Lung (tissue), 16 donors: ENCODE measurements around the gene THEMIS. TPM values are rescaled to one million over a fixed set of nuclear protein-coding genes. Genes with fewer than 3 reads are reported as not detected.

Experiments
- ATAC-seq: fragments of 200-7000 bp; cut with Tn5 transposase; one replicate; pipeline ENCODE4 v1.9.1; 2020; ENCODE audit warnings: moderate number of reproducible peaks; ENCODE audit not compliant: insufficient read depth, low FRiP score
- DNase-seq, 3 donors: peaks; one replicate each; pipeline ENCODE4 v3.0.0-alpha.2; 2013 to 2017
- H3K27ac ChIP-seq, 2 donors: one replicate each; pipeline ENCODE4 v1.5.1; 2013; ENCODE audit warnings: mild to moderate bottlenecking in 2 of 2, moderate library complexity in 2 of 2, control low read depth in 1 of 2, inconsistent platforms in 1 of 2, low read depth in 1 of 2, low read length in 1 of 2
- H3K27me3 ChIP-seq, 3 donors: one replicate each; pipeline ENCODE4 v1.5.1; 2013; ENCODE audit warnings: low read length in 2 of 3; ENCODE audit not compliant: control insufficient read depth in 3 of 3, insufficient read depth in 3 of 3
- H3K36me3 ChIP-seq, 4 donors: one replicate each; pipeline ENCODE4 v1.5.1; 2013; ENCODE audit warnings: low read length in 4 of 4, mild to moderate bottlenecking in 1 of 4, moderate library complexity in 1 of 4; ENCODE audit not compliant: control insufficient read depth in 4 of 4, insufficient read depth in 4 of 4
- H3K4me1 ChIP-seq, 5 donors: one replicate each; pipeline ENCODE4 v1.5.1; 2013; ENCODE audit warnings: low read length in 5 of 5, mild to moderate bottlenecking in 2 of 5, moderate library complexity in 1 of 5; ENCODE audit not compliant: control insufficient read depth in 5 of 5, insufficient read depth in 5 of 5
- H3K4me3 ChIP-seq: one replicate; pipeline ENCODE4 v1.5.1; 2013; ENCODE audit warnings: mild to moderate bottlenecking, control low read depth, moderate library complexity
- H3K9ac ChIP-seq, 2 donors: one replicate each; pipeline ENCODE4 v1.5.1; 2013; ENCODE audit warnings: low read length in 2 of 2, control low read depth in 1 of 2; ENCODE audit not compliant: insufficient read depth in 1 of 2
- H3K9me3 ChIP-seq, 4 donors: one replicate each; pipeline ENCODE4 v1.5.1; 2013; ENCODE audit warnings: low read length in 3 of 4, mild to moderate bottlenecking in 1 of 4, moderate library complexity in 1 of 4; ENCODE audit not compliant: control insufficient read depth in 4 of 4, insufficient read depth in 3 of 4
- WGBS, 2 donors: extraction: QIAGEN DNeasy Blood & Tissue Kit; methylation state at CpG; one replicate each; pipeline ENCODE4 v1.1.7; 2013; 5-methylcytosine and 5-hydroxymethylcytosine counted together
- long read RNA-seq, 5 donors: transcript quantifications; one replicate each; lab custom pipeline, GENCODE V29; 2026
- polyA plus RNA-seq, 2 donors: library from polyadenylated mRNA; stranded (reverse); fragments of 200-250 nt; gene quantifications; one replicate each; pipeline ENCODE4 v1.2.1, GENCODE V29; 2013
- total RNA-seq, 2 donors: library from RNA; depleted of rRNA in 1 of 2; stranded (reverse); fragments of >200 nt in 1 of 2; gene quantifications; one replicate each; pipeline ENCODE4 v1.2.1, GENCODE V29; 2014 to 2021
- TF ChIP-seq, protein P1 (sequence below): IDR thresholded peaks from 2 replicates; pipeline ENCODE4 v1.5.1; 2012; ENCODE audit warnings: mild to moderate bottlenecking; ENCODE audit errors: control extremely low read depth, extremely low read depth
- donor health status: control.
- donor health status: control.
- donor health status: Bipolar disorder and iron deficiency.
- donor health status: healthy.
- donor health status: DM: yes; HTN: yes; CAD: no.

The THEMIS gene, protein sequence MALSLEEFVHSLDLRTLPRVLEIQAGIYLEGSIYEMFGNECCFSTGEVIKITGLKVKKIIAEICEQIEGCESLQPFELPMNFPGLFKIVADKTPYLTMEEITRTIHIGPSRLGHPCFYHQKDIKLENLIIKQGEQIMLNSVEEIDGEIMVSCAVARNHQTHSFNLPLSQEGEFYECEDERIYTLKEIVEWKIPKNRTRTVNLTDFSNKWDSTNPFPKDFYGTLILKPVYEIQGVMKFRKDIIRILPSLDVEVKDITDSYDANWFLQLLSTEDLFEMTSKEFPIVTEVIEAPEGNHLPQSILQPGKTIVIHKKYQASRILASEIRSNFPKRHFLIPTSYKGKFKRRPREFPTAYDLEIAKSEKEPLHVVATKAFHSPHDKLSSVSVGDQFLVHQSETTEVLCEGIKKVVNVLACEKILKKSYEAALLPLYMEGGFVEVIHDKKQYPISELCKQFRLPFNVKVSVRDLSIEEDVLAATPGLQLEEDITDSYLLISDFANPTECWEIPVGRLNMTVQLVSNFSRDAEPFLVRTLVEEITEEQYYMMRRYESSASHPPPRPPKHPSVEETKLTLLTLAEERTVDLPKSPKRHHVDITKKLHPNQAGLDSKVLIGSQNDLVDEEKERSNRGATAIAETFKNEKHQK
- under 1 TPM; 0.71 to 0.86 TPM for total RNA-seq
- polyA plus RNA-seq: under 1 TPM; 0.22 to 0.37 TPM
- long read RNA-seq, donor 1: 0 reads
- long read RNA-seq, donor 2: 0 reads
- long read RNA-seq, donor 3: 0 reads
- long read RNA-seq, donor 4: 0 reads
- long read RNA-seq, donor 5: 0 reads

DNA sequence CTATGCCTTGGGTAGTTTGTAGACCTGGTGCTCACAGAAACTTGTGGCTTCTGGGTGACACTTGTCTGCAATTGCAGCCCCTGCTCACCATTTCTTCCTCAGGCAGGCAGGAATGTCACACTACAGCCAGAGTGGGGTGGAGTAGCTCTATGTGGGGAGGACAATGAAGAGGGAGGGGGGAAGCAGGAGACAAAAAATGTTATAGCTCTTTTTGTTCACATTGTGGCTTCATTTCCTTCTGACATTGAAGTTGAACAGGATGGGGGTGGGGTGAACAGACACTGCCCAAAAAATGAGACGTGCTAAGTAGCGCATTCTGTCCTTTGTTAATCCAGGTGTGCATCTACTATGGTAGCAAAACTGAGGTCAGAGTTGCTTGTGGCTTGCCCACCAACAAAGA, at the start of gene THEMIS:
Gene THEMIS (minus strand): TSS at position 124 of the 400 bp plus-strand sequence. CDS start 126 bp downstream, outside the sequence.
- Histone ChIP-seq H3K9ac (no peak within 1 kb of the TSS), H3K9me3 (no peaks in the 10 kb centered on the region), H3K36me3 (no peaks in the 10 kb centered on the region), H3K4me3 (no peak within 1 kb of the TSS), H3K4me1 (no peaks in the 10 kb centered on the region), H3K27me3 (no peaks in the 10 kb centered on the region), H3K27ac (no peak within 1 kb of the TSS)
- TF ChIP-seq, protein P1, sequence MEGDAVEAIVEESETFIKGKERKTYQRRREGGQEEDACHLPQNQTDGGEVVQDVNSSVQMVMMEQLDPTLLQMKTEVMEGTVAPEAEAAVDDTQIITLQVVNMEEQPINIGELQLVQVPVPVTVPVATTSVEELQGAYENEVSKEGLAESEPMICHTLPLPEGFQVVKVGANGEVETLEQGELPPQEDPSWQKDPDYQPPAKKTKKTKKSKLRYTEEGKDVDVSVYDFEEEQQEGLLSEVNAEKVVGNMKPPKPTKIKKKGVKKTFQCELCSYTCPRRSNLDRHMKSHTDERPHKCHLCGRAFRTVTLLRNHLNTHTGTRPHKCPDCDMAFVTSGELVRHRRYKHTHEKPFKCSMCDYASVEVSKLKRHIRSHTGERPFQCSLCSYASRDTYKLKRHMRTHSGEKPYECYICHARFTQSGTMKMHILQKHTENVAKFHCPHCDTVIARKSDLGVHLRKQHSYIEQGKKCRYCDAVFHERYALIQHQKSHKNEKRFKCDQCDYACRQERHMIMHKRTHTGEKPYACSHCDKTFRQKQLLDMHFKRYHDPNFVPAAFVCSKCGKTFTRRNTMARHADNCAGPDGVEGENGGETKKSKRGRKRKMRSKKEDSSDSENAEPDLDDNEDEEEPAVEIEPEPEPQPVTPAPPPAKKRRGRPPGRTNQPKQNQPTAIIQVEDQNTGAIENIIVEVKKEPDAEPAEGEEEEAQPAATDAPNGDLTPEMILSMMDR: no peak
- DNase-seq: no peak
- no peak for ATAC-seq
- 75 to 86% methylated on average over 2 of the region's 2 CpGs for WGBS, 2 donors

DNA sequence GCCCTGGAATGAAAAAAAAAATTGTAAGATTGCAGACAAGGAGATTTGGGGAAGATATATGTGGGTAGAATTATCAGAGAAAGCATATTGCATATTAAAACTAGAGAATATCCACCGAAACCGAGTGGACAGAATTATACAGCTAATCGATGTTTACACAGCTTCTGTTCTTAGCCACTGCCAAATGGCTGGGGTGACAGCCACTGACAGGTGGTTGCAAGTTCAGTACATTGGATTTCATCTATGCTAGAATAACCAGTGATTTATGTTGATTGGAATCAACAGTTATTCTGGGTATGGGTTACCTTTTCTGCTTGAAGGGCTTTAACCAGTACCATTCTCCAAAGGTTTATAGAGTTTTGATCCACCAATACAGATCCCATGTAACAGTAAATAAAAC, 48.4 kb upstream of the THEMIS start:
- no peaks in the 10 kb centered on the region for H3K9me3 ChIP-seq
- H3K27ac ChIP-seq: no peak overlapping the region
- H3K4me1 ChIP-seq: no peaks in the 10 kb centered on the region
- TF ChIP-seq, protein P1: no peak
- H3K4me3 ChIP-seq: no peak overlapping the region
- H3K27me3 ChIP-seq: peaks cover 0 to 23% (median 22%) of the 10 kb centered on the region in 3 donors
- ATAC-seq (no peak), DNase-seq (no peak)
- H3K36me3 ChIP-seq: no peaks in the 10 kb centered on the region
- no peak overlapping the region for H3K9ac ChIP-seq
- 93 to 96% methylated on average over 3 of the region's 3 CpGs for WGBS, 2 donors

DNA sequence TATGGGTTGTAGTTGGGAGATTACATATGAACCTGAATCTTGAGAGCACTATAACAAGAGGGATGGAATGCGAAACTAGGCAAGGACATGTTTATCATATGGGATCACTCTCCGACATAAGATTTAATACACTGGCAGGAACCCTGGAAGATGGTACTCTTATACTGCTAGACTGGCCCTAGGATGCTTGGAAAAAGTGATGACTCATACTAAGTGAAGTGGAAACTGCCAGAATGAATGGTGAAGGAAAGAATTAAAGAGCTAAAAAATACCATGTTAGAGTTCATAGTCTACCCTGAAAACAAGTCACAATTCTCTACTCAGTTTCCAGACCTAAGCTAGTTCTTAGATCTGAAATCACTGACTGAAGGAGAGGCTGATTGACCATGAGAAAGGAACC, 45.5 kb upstream of the THEMIS start:
- TF ChIP-seq, protein P1: no peak
- DNase-seq (no peak), ATAC-seq (no peak)
- WGBS, 2 donors: 92 to 97% methylated on average over 2 of the region's 2 CpGs
- Histone ChIP-seq H3K9ac (no peak overlapping the region), H3K27ac (no peak overlapping the region), H3K4me1 (no peaks in the 10 kb centered on the region), H3K4me3 (no peak overlapping the region), H3K27me3 (peaks cover 0 to 21% (median 16%) of the 10 kb centered on the region in 3 donors), H3K9me3 (no peaks in the 10 kb centered on the region), H3K36me3 (no peaks in the 10 kb centered on the region)
